WTC11 (cell line): Measurements from ENCODE around the gene ACTG2. TPM values are rescaled to one million over a fixed set of nuclear protein-coding genes. Genes with fewer than 3 reads are reported as not detected.
A peak's percentile ranks its signal among the peaks of the same experiment; 100 is the strongest.

Experiments
- ATAC-seq: fragments of 200-7000 bp; cut with Tn5 transposase; 2 replicates; pipeline ENCODE4 v1.10.0; 2021; ENCODE audit warnings: mild to moderate bottlenecking, moderate library complexity
- CTCF ChIA-PET: fragments of 300-600 bp; sonication (Branson Sonifier 250); formaldehyde crosslinking; loops from one replicate; lab custom pipeline; 2021; ENCODE audit warnings: antibody characterized with exemption; lab: Charles Lee
- POLR2A ChIA-PET: fragments of 350-600 bp; sonication (Branson Sonifier 250); formaldehyde crosslinking; loops from one replicate; lab custom pipeline; 2021; ENCODE audit warnings: antibody characterized with exemption; lab: Charles Lee
- DNase-seq: peaks from one replicate; pipeline ENCODE4 v3.0.0; 2021; ENCODE audit warnings: low spot score
- H3K27ac Mint-ChIP-seq: 2 replicates; pipeline ENCODE4 v1.8.0; 2021; ENCODE audit warnings: mixed read lengths
- H3K27me3 Mint-ChIP-seq: 2 replicates; pipeline ENCODE4 v1.8.0; 2021; ENCODE audit warnings: low read depth, mild to moderate bottlenecking, moderate library complexity, mixed read lengths
- H3K36me3 Mint-ChIP-seq: 2 replicates; pipeline ENCODE4 v1.8.0; 2021; ENCODE audit warnings: mixed read lengths
- H3K4me1 Mint-ChIP-seq: 2 replicates; pipeline ENCODE4 v1.8.0; 2022; ENCODE audit warnings: mixed read lengths
- H3K4me3 Mint-ChIP-seq: 2 replicates; pipeline ENCODE4 v1.8.0; 2021; ENCODE audit warnings: mild to moderate bottlenecking, moderate library complexity, mixed read lengths
- H3K9me3 Mint-ChIP-seq: 2 replicates; pipeline ENCODE4 v1.8.0; 2021; ENCODE audit warnings: mixed read lengths
- CREM ChIP-seq: sonication (generic); formaldehyde crosslinking; IDR thresholded peaks from 2 replicates; pipeline ENCODE4 v1.8.1; 2022; ENCODE audit warnings: mild to moderate bottlenecking, missing genetic modification reagents, moderate library complexity
- ESRRA ChIP-seq: sonication (generic); formaldehyde crosslinking; IDR thresholded peaks from 2 replicates; pipeline ENCODE4 v1.8.1; 2022; ENCODE audit warnings: mild to moderate bottlenecking, missing genetic modification reagents, borderline replicate concordance
- MXD4 ChIP-seq: fragments of 250-450 bp; sonication (Bioruptor Pico); IDR thresholded peaks from 2 replicates; pipeline ENCODE4 v1.8.0; 2021; ENCODE audit warnings: mild to moderate bottlenecking, moderate library complexity, borderline replicate concordance
- PRRX2 ChIP-seq: fragments of 250-450 bp; sonication (Bioruptor Pico); IDR thresholded peaks from 2 replicates; pipeline ENCODE4 v1.8.0; 2021; ENCODE audit warnings: mild to moderate bottlenecking
- SOX15 ChIP-seq: fragments of 250-450 bp; sonication (Bioruptor Pico); IDR thresholded peaks from 2 replicates; pipeline ENCODE4 v1.9.0; 2021; ENCODE audit warnings: mild to moderate bottlenecking
- TP53 ChIP-seq: sonication (generic); formaldehyde crosslinking; IDR thresholded peaks from 2 replicates; pipeline ENCODE4 v1.8.1; 2023; ENCODE audit warnings: mild to moderate bottlenecking, missing genetic modification reagents
- ZBTB21 ChIP-seq: sonication (generic); formaldehyde crosslinking; IDR thresholded peaks from 2 replicates; pipeline ENCODE4 v1.8.1; 2023; ENCODE audit warnings: mild to moderate bottlenecking, missing genetic modification reagents, borderline replicate concordance
- ZNF219 ChIP-seq: sonication (generic); formaldehyde crosslinking; IDR thresholded peaks from 2 replicates; pipeline ENCODE4 v1.8.0; 2023; ENCODE audit warnings: missing genetic modification reagents, mild to moderate bottlenecking, borderline replicate concordance
- total RNA-seq: library from RNA; stranded (reverse); gene quantifications from 3 replicates; pipeline ENCODE4 v1.2.3, GENCODE V29; 2021
- TF ChIP-seq, protein P1 (sequence below): sonication (generic); formaldehyde crosslinking; IDR thresholded peaks from 2 replicates; pipeline ENCODE4 v1.8.1; 2023; ENCODE audit warnings: mild to moderate bottlenecking, missing genetic modification reagents
- TF ChIP-seq, protein P2 (sequence below): sonication (generic); formaldehyde crosslinking; IDR thresholded peaks from 2 replicates; pipeline ENCODE4 v1.8.0; 2023; ENCODE audit warnings: mild to moderate bottlenecking, missing genetic modification reagents
- TF ChIP-seq, protein P3 (sequence below): fragments of 250-450 bp; sonication (Bioruptor Pico); IDR thresholded peaks from 2 replicates; pipeline ENCODE4 v2.1.2; 2022; ENCODE audit warnings: mild to moderate bottlenecking, moderate library complexity
- TF ChIP-seq, protein P4 (sequence below): sonication (generic); formaldehyde crosslinking; IDR thresholded peaks from 2 replicates; pipeline ENCODE4 v1.8.1; 2023; ENCODE audit warnings: mild to moderate bottlenecking, moderate library complexity, missing genetic modification reagents
- TF ChIP-seq, protein P5 (sequence below): fragments of 250-450 bp; sonication (Bioruptor Pico); IDR thresholded peaks from 2 replicates; pipeline ENCODE4 v1.9.0; 2021; ENCODE audit warnings: mild to moderate bottlenecking, borderline replicate concordance
- TF ChIP-seq, protein P6 (sequence below): sonication (generic); formaldehyde crosslinking; IDR thresholded peaks from 2 replicates; pipeline ENCODE4 v1.8.1; 2022; ENCODE audit warnings: low read depth, mild to moderate bottlenecking, moderate library complexity, missing genetic modification reagents, borderline replicate concordance
- TF ChIP-seq, protein P7 (sequence below): fragments of 200-600 bp; IDR thresholded peaks from 2 replicates; pipeline ENCODE4 v1.8.0; 2022; ENCODE audit warnings: antibody characterized with exemption
- TF ChIP-seq, protein P8 (sequence below): sonication (generic); formaldehyde crosslinking; IDR thresholded peaks from 2 replicates; pipeline ENCODE4 v1.8.1; 2023; ENCODE audit warnings: mild to moderate bottlenecking, missing genetic modification reagents, borderline replicate concordance

The ACTG2 gene
- total RNA-seq, 1 experiment from 2014 or later = 2.7 TPM

DNA sequence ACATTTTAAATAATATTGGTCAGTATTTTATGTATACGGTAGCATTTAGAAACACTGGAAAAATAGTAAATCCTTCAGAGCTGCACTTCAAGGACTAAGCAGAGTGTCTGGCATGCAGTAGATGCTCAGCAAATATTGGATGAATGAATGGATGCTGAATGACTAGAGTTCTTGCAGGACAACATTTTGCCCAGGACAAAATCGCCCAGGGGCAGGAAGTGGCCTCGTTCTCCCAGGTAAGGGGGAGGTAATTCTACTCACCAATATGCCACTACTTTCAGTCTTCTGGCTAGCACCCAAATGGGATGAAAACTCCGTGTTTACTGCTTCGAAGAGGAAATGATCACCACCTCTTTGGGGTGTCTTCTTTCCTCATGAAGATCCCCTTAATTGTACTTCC, 29.9 kb downstream of the ACTG2 start (continued):
- TF ChIP-seq, protein P1, sequence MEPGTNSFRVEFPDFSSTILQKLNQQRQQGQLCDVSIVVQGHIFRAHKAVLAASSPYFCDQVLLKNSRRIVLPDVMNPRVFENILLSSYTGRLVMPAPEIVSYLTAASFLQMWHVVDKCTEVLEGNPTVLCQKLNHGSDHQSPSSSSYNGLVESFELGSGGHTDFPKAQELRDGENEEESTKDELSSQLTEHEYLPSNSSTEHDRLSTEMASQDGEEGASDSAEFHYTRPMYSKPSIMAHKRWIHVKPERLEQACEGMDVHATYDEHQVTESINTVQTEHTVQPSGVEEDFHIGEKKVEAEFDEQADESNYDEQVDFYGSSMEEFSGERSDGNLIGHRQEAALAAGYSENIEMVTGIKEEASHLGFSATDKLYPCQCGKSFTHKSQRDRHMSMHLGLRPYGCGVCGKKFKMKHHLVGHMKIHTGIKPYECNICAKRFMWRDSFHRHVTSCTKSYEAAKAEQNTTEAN (CRISPR knock-in tag) = no peak
- TF ChIP-seq, protein P2, sequence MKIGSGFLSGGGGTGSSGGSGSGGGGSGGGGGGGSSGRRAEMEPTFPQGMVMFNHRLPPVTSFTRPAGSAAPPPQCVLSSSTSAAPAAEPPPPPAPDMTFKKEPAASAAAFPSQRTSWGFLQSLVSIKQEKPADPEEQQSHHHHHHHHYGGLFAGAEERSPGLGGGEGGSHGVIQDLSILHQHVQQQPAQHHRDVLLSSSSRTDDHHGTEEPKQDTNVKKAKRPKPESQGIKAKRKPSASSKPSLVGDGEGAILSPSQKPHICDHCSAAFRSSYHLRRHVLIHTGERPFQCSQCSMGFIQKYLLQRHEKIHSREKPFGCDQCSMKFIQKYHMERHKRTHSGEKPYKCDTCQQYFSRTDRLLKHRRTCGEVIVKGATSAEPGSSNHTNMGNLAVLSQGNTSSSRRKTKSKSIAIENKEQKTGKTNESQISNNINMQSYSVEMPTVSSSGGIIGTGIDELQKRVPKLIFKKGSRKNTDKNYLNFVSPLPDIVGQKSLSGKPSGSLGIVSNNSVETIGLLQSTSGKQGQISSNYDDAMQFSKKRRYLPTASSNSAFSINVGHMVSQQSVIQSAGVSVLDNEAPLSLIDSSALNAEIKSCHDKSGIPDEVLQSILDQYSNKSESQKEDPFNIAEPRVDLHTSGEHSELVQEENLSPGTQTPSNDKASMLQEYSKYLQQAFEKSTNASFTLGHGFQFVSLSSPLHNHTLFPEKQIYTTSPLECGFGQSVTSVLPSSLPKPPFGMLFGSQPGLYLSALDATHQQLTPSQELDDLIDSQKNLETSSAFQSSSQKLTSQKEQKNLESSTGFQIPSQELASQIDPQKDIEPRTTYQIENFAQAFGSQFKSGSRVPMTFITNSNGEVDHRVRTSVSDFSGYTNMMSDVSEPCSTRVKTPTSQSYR (CRISPR knock-in tag) = no peak
- TF ChIP-seq, protein P3, sequence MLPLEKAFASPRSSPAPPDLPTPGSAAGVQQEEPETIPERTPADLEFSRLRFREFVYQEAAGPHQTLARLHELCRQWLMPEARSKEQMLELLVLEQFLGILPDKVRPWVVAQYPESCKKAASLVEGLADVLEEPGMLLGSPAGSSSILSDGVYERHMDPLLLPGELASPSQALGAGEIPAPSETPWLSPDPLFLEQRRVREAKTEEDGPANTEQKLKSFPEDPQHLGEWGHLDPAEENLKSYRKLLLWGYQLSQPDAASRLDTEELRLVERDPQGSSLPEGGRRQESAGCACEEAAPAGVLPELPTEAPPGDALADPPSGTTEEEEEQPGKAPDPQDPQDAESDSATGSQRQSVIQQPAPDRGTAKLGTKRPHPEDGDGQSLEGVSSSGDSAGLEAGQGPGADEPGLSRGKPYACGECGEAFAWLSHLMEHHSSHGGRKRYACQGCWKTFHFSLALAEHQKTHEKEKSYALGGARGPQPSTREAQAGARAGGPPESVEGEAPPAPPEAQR = no peak
- TF ChIP-seq PRRX2 (CRISPR knock-in tag) = no peak
- TF ChIP-seq ESRRA (CRISPR knock-in tag) = no peak
- TF ChIP-seq, protein P4, sequence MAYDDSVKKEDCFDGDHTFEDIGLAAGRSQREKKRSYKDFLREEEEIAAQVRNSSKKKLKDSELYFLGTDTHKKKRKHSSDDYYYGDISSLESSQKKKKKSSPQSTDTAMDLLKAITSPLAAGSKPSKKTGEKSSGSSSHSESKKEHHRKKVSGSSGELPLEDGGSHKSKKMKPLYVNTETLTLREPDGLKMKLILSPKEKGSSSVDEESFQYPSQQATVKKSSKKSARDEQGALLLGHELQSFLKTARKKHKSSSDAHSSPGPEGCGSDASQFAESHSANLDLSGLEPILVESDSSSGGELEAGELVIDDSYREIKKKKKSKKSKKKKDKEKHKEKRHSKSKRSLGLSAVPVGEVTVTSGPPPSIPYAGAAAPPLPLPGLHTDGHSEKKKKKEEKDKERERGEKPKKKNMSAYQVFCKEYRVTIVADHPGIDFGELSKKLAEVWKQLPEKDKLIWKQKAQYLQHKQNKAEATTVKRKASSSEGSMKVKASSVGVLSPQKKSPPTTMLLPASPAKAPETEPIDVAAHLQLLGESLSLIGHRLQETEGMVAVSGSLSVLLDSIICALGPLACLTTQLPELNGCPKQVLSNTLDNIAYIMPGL (CRISPR knock-in tag) = no peak
- TF ChIP-seq, protein P5, sequence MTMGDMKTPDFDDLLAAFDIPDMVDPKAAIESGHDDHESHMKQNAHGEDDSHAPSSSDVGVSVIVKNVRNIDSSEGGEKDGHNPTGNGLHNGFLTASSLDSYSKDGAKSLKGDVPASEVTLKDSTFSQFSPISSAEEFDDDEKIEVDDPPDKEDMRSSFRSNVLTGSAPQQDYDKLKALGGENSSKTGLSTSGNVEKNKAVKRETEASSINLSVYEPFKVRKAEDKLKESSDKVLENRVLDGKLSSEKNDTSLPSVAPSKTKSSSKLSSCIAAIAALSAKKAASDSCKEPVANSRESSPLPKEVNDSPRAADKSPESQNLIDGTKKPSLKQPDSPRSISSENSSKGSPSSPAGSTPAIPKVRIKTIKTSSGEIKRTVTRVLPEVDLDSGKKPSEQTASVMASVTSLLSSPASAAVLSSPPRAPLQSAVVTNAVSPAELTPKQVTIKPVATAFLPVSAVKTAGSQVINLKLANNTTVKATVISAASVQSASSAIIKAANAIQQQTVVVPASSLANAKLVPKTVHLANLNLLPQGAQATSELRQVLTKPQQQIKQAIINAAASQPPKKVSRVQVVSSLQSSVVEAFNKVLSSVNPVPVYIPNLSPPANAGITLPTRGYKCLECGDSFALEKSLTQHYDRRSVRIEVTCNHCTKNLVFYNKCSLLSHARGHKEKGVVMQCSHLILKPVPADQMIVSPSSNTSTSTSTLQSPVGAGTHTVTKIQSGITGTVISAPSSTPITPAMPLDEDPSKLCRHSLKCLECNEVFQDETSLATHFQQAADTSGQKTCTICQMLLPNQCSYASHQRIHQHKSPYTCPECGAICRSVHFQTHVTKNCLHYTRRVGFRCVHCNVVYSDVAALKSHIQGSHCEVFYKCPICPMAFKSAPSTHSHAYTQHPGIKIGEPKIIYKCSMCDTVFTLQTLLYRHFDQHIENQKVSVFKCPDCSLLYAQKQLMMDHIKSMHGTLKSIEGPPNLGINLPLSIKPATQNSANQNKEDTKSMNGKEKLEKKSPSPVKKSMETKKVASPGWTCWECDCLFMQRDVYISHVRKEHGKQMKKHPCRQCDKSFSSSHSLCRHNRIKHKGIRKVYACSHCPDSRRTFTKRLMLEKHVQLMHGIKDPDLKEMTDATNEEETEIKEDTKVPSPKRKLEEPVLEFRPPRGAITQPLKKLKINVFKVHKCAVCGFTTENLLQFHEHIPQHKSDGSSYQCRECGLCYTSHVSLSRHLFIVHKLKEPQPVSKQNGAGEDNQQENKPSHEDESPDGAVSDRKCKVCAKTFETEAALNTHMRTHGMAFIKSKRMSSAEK (CRISPR knock-in tag) = no peak
- TF ChIP-seq, protein P6, sequence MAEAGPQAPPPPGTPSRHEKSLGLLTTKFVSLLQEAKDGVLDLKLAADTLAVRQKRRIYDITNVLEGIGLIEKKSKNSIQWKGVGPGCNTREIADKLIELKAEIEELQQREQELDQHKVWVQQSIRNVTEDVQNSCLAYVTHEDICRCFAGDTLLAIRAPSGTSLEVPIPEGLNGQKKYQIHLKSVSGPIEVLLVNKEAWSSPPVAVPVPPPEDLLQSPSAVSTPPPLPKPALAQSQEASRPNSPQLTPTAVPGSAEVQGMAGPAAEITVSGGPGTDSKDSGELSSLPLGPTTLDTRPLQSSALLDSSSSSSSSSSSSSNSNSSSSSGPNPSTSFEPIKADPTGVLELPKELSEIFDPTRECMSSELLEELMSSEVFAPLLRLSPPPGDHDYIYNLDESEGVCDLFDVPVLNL (CRISPR knock-in tag) = no peak
- no peak for TF ChIP-seq ZBTB21 (CRISPR knock-in tag)
- no peak for TF ChIP-seq ZNF219 (CRISPR knock-in tag)
- no peak for TF ChIP-seq SOX15

DNA sequence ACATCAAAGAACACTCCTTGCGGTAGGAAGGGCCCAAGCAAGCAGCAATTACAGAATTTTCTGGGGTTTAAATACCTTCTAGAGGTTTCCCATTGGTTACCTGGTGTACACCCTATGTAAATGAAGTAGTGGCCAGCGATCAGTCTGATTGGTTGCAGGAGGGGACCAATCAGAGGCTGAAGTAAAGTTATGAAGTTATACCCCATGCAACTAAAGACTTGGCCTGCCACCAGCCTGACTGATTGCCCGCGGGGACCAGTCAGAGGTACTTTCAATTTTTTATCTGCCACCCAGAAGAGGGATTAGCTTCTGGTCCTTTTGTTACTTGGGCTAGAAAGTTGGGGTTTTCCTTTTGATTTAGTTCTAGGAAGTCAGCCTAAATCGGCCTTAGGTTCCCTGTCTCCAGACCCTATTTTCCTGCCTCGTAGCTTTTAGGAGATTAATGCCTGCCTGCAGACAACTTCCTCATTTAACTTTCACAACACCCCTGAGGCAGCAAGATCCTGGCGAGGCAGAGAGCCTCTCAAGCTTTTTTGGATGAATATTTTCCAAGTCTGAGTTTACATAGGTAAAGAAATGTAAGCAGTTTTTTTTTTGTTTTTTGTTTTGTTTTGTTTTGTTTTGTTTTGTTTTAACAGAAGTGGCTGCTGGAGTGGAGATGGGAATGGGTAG, 32.4 kb downstream of the ACTG2 start:
- Mint-ChIP-seq H3K9me3 (no peaks in the 10 kb centered on the region), H3K27me3 (peaks cover 4% of the 10 kb centered on the region), H3K27ac (no peak overlapping the region), H3K36me3 (no peaks in the 10 kb centered on the region), H3K4me1 (peaks cover 32% of the 10 kb centered on the region), H3K4me3 (peak overlapping the region; percentile 16; the same call in 1 of the 2 replicates)
- DNase-seq (no peak), ATAC-seq (no peak)
- POLR2A ChIA-PET = interaction anchor here (0.7 kb wide), 1 partner anchor 226 kb away, joined by 3 read pairs; no protein-coding TSS in a partner anchor
- CTCF ChIA-PET = interaction anchor here (0.6 kb wide), 1 partner anchor 28 kb away, joined by 5 read pairs; no protein-coding TSS in a partner anchor
- TF ChIP-seq CREM (CRISPR knock-in tag) = no peak
- TF ChIP-seq TP53 (CRISPR knock-in tag) = no peak
- no peak for TF ChIP-seq MXD4 (CRISPR knock-in tag)
- TF ChIP-seq, protein P7, sequence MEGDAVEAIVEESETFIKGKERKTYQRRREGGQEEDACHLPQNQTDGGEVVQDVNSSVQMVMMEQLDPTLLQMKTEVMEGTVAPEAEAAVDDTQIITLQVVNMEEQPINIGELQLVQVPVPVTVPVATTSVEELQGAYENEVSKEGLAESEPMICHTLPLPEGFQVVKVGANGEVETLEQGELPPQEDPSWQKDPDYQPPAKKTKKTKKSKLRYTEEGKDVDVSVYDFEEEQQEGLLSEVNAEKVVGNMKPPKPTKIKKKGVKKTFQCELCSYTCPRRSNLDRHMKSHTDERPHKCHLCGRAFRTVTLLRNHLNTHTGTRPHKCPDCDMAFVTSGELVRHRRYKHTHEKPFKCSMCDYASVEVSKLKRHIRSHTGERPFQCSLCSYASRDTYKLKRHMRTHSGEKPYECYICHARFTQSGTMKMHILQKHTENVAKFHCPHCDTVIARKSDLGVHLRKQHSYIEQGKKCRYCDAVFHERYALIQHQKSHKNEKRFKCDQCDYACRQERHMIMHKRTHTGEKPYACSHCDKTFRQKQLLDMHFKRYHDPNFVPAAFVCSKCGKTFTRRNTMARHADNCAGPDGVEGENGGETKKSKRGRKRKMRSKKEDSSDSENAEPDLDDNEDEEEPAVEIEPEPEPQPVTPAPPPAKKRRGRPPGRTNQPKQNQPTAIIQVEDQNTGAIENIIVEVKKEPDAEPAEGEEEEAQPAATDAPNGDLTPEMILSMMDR = no peak
- TF ChIP-seq, protein P8, sequence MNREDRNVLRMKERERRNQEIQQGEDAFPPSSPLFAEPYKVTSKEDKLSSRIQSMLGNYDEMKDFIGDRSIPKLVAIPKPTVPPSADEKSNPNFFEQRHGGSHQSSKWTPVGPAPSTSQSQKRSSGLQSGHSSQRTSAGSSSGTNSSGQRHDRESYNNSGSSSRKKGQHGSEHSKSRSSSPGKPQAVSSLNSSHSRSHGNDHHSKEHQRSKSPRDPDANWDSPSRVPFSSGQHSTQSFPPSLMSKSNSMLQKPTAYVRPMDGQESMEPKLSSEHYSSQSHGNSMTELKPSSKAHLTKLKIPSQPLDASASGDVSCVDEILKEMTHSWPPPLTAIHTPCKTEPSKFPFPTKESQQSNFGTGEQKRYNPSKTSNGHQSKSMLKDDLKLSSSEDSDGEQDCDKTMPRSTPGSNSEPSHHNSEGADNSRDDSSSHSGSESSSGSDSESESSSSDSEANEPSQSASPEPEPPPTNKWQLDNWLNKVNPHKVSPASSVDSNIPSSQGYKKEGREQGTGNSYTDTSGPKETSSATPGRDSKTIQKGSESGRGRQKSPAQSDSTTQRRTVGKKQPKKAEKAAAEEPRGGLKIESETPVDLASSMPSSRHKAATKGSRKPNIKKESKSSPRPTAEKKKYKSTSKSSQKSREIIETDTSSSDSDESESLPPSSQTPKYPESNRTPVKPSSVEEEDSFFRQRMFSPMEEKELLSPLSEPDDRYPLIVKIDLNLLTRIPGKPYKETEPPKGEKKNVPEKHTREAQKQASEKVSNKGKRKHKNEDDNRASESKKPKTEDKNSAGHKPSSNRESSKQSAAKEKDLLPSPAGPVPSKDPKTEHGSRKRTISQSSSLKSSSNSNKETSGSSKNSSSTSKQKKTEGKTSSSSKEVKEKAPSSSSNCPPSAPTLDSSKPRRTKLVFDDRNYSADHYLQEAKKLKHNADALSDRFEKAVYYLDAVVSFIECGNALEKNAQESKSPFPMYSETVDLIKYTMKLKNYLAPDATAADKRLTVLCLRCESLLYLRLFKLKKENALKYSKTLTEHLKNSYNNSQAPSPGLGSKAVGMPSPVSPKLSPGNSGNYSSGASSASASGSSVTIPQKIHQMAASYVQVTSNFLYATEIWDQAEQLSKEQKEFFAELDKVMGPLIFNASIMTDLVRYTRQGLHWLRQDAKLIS (CRISPR knock-in tag) = no peak
